Occipital lobe (tissue), 2 donors: ENCODE data around the gene SPATA12. TPM values are rescaled to one million over a fixed set of nuclear protein-coding genes. Genes with fewer than 3 reads are reported as not detected.

Experiments
- DNase-seq: peaks from one replicate; lab custom pipeline; 2025; lab: John Stamatoyannopoulos, UW
- total RNA-seq: library from RNA; depleted of rRNA; stranded (reverse); fragments of >200 nt; gene quantifications from one replicate; pipeline ENCODE4 v1.2.3, GENCODE V29; 2014

The SPATA12 gene
- not detected for total RNA-seq

- peak; percentile 67 for DNase-seq
Measured at GRCh38 chr3:57060089-57060821, at the start of gene SPATA12. TSS of gene SPATA12 (plus strand) at chr3:57060664. CDS start at chr3:57073695, 13,031 bp downstream.

GRCh38 chr3:57011022-57011421 lies 49.4 kb upstream of the SPATA12 start:
- DNase-seq = no peak

- no peak for DNase-seq
Measured at GRCh38 chr3:57012847-57013246, 47.6 kb upstream of the SPATA12 start.

- no peak for DNase-seq
Measured at GRCh38 chr3:57015350-57015729, 45.1 kb upstream of the SPATA12 start.

- DNase-seq = no peak
Measured at GRCh38 chr3:57015912-57016311, 44.6 kb upstream of the SPATA12 start.

GRCh38 chr3:57017459-57017845 lies 43.0 kb upstream of the SPATA12 start:
- DNase-seq = peak; percentile 72

GRCh38 chr3:57018246-57018645 lies 42.2 kb upstream of the SPATA12 start:
- DNase-seq = no peak

- DNase-seq = no peak
Measured at GRCh38 chr3:57019057-57019456, 41.4 kb upstream of the SPATA12 start.

- DNase-seq = no peak
Measured at GRCh38 chr3:57025237-57025636, 35.2 kb upstream of the SPATA12 start.

GRCh38 chr3:57026944-57027343 lies 33.5 kb upstream of the SPATA12 start:
- DNase-seq = no peak

- no peak for DNase-seq
Measured at GRCh38 chr3:57029383-57029782, 31.1 kb upstream of the SPATA12 start.

GRCh38 chr3:57029924-57030323 lies 30.5 kb upstream of the SPATA12 start:
- DNase-seq = no peak

- DNase-seq = no peak
Measured at GRCh38 chr3:57030721-57031120, 29.7 kb upstream of the SPATA12 start.

GRCh38 chr3:57031631-57032541 lies 28.6 kb upstream of the SPATA12 start:
- DNase-seq = no peak

- no peak for DNase-seq
Measured at GRCh38 chr3:57036952-57037351, 23.5 kb upstream of the SPATA12 start.

GRCh38 chr3:57038466-57039164 lies 21.8 kb upstream of the SPATA12 start:
- DNase-seq = no peak

- DNase-seq = no peak
Measured at GRCh38 chr3:57041674-57042073, 18.8 kb upstream of the SPATA12 start.

GRCh38 chr3:57043518-57043917 lies 16.9 kb upstream of the SPATA12 start:
- no peak for DNase-seq

- DNase-seq = no peak
Measured at GRCh38 chr3:57046101-57046765, 14.2 kb upstream of the SPATA12 start.

GRCh38 chr3:57048052-57048671 lies 12.3 kb upstream of the SPATA12 start:
- DNase-seq = no peak

GRCh38 chr3:57048728-57049127 lies 11.7 kb upstream of the SPATA12 start:
- no peak for DNase-seq
